ENCODE results near the gene INPP5D. TPM values are rescaled to one million over a fixed set of nuclear protein-coding genes. Genes with fewer than 3 reads are reported as not detected.

INPP5D gene
- total and polyA plus RNA-seq, 4 experiments from 2014 or later = 29.6 to 127 (median 121) TPM

GRCh38 chr2:233075966-233076339 lies 15.8 kb downstream of the INPP5D start:
- intact Hi-C loops (cut with micrococcal nuclease) = loop anchor here (1.0 to 5.0 kb wide), 3 partner anchors 8 to 176 kb away; partner anchors contain the start of genes ATG16L1 and INPP5D
- H3K9me3 Mint-ChIP-seq = peaks cover 0 to 6% (median 3%) of the 10 kb centered on the region in 8 donors
- H3K27me3 Mint-ChIP-seq = peaks cover 0 to 1% of the 10 kb centered on the region in 2 donors
- Histone ChIP-seq H3K4me3 (ENCODE audit: low read length in 2 of 2) (peak overlapping the region; percentile 9 to 41), H3K27ac (ENCODE audit: low read depth, low read length) (peak overlapping the region; percentile 44), H3K36me3 (ENCODE audit: insufficient read depth, low read length) (peaks cover 7% of the 10 kb centered on the region), H3K4me1 (ENCODE audit: insufficient read depth, low read length) (peaks cover 92% of the 10 kb centered on the region), H3K27me3 (ENCODE audit: insufficient read depth, low read length) (no peaks in the 10 kb centered on the region), H3K9me3 (ENCODE audit: control insufficient read depth in 1 of 2, low read length in 2 of 2) (no peaks in the 10 kb centered on the region)
- ChIA-PET CTCF (ENCODE audit: partially characterized antibody) (interaction anchor here (0.9 to 6.3 kb wide), 6 partner anchors 11 to 174 kb away, joined by 3 to 35 read pairs (median 4); partner anchors contain the start of gene INPP5D), POLR2A (ENCODE audit: partially characterized antibody) (interaction anchor here (0.8 to 16.7 kb wide), 14 partner anchors 8 to 343 kb away, joined by 3 to 426 read pairs (median 4); partner anchors contain the start of gene INPP5D)
- H3K36me3 Mint-ChIP-seq = peaks cover 33 to 39% of the 10 kb centered on the region in 2 donors
- H3K4me1 Mint-ChIP-seq = peaks cover 37 to 42% (median 41%) of the 10 kb centered on the region in 4 donors
- peak; percentile 45 to 69 (median 50) for DNase-seq
- no peak overlapping the region for H3K4me3 Mint-ChIP-seq
- no peak overlapping the region for H3K27ac Mint-ChIP-seq

DNA sequence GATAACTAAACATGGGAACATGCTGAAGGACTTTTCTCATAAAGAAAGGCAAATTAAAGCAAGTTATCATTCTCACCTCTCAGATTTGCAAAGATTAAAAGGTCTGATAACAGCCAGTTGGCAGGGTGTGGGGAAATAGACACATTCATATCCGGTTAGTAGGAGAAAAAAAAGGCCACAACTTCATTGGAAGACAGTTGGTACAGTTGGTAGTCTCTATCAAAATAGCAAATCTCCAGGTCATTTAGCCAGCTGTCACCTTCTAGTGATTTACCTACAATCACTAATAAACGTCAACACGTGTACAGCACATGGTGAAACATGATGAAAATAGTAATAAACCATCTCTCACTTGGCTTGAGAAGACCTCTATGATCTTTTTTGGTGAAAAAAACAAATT lies 16.6 kb downstream of the INPP5D start:
- peak overlapping the region in 1 of 2 donors; percentile 9 for H3K4me3 ChIP-seq (ENCODE audit: low read length in 2 of 2)
- H3K27ac ChIP-seq (ENCODE audit: low read depth, low read length) = peak overlapping the region; percentile 44
- ChIA-PET POLR2A (ENCODE audit: partially characterized antibody) (interaction anchor here (1.0 to 16.7 kb wide), 7 partner anchors 8 to 342 kb away, joined by 3 to 426 read pairs (median 8); partner anchors contain the start of gene INPP5D), CTCF (ENCODE audit: partially characterized antibody) (interaction anchor here (0.7 to 6.3 kb wide), 6 partner anchors 10 to 937 kb away, joined by 3 to 35 read pairs (median 4); partner anchors contain the start of gene INPP5D)
- H3K4me1 ChIP-seq (ENCODE audit: insufficient read depth, low read length) = peaks cover 96% of the 10 kb centered on the region
- Mint-ChIP-seq H3K27ac (peak overlapping the region in 2 of 7 donors; percentile 8 to 47), H3K4me3 (peak overlapping the region in 1 of 8 donors; percentile 67), H3K4me1 (peaks cover 42 to 48% (median 44%) of the 10 kb centered on the region in 4 donors), H3K36me3 (peaks cover 26 to 41% of the 10 kb centered on the region in 2 donors), H3K27me3 (peaks cover 0 to 1% of the 10 kb centered on the region in 2 donors), H3K9me3 (peaks cover 0 to 5% (median 2%) of the 10 kb centered on the region in 8 donors)
- no peaks in the 10 kb centered on the region for H3K9me3 ChIP-seq (ENCODE audit: control insufficient read depth in 1 of 2, low read length in 2 of 2)
- no peaks in the 10 kb centered on the region for H3K27me3 ChIP-seq (ENCODE audit: insufficient read depth, low read length)
- intact Hi-C loops (cut with micrococcal nuclease) = loop anchor here (1.0 to 5.0 kb wide), 3 partner anchors 8 to 176 kb away; partner anchors contain the start of genes ATG16L1 and INPP5D
- peaks cover 7% of the 10 kb centered on the region for H3K36me3 ChIP-seq (ENCODE audit: insufficient read depth, low read length)
- DNase-seq = peak; percentile 54 to 75 (median 66)

DNA sequence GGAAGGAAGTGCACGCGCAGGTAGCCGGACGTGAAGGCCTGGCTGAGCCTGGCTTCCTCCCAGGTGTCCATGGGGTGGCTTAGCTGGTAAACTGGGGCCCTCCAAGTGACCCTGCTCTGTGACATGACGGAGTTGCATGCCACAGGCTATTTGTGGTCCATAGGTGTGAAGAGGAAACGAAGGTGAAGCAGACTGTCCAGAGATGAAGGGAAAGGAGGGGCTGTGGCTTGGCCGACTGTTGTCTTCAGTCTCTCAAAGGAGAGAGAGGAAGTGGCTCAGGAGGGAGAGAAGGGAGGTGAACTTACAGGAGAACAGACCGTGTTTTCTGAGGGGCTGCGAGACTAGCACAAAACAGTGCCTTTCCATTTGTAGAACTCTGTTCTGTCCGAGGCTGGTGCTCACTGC lies 19.3 kb downstream of the INPP5D start:
- H3K27me3 ChIP-seq (ENCODE audit: insufficient read depth, low read length) = no peaks in the 10 kb centered on the region
- Mint-ChIP-seq H3K27me3 (peaks cover 0 to 1% of the 10 kb centered on the region in 2 donors), H3K36me3 (peaks cover 24 to 45% of the 10 kb centered on the region in 2 donors), H3K4me3 (peak overlapping the region; percentile 76 to 95 (median 83)), H3K27ac (peak overlapping the region in 6 of 7 donors; percentile 88 to 98 (median 96)), H3K4me1 (peaks cover 61 to 70% (median 69%) of the 10 kb centered on the region in 4 donors), H3K9me3 (peaks cover 0 to 3% (median 0%) of the 10 kb centered on the region in 8 donors)
- CTCF ChIA-PET (ENCODE audit: partially characterized antibody) = interaction anchor here (1.2 to 6.3 kb wide), 5 partner anchors 18 to 26 kb away, joined by 3 to 40 read pairs (median 35); partner anchors contain the start of gene INPP5D
- no peaks in the 10 kb centered on the region for H3K9me3 ChIP-seq (ENCODE audit: control insufficient read depth in 1 of 2, low read length in 2 of 2)
- peaks cover 100% of the 10 kb centered on the region for H3K4me1 ChIP-seq (ENCODE audit: insufficient read depth, low read length)
- peak in 4 of 5 donors; percentile 45 to 67 (median 52) for DNase-seq
- POLR2A ChIA-PET (ENCODE audit: partially characterized antibody) = interaction anchor here (1.0 to 16.7 kb wide), 8 partner anchors 15 to 191 kb away, joined by 3 to 426 read pairs (median 5); partner anchors contain the start of genes ATG16L1 and INPP5D
- H3K4me3 ChIP-seq (ENCODE audit: low read length in 2 of 2) = peak overlapping the region in 1 of 2 donors; percentile 34
- intact Hi-C loops (cut with micrococcal nuclease) = loop anchor here (5.0 kb wide), 1 partner anchor 173 kb away; the partner anchor contains the start of gene ATG16L1
- H3K36me3 ChIP-seq (ENCODE audit: insufficient read depth, low read length) = no peaks in the 10 kb centered on the region
- H3K27ac ChIP-seq (ENCODE audit: low read depth, low read length) = peak overlapping the region; percentile 54

DNA sequence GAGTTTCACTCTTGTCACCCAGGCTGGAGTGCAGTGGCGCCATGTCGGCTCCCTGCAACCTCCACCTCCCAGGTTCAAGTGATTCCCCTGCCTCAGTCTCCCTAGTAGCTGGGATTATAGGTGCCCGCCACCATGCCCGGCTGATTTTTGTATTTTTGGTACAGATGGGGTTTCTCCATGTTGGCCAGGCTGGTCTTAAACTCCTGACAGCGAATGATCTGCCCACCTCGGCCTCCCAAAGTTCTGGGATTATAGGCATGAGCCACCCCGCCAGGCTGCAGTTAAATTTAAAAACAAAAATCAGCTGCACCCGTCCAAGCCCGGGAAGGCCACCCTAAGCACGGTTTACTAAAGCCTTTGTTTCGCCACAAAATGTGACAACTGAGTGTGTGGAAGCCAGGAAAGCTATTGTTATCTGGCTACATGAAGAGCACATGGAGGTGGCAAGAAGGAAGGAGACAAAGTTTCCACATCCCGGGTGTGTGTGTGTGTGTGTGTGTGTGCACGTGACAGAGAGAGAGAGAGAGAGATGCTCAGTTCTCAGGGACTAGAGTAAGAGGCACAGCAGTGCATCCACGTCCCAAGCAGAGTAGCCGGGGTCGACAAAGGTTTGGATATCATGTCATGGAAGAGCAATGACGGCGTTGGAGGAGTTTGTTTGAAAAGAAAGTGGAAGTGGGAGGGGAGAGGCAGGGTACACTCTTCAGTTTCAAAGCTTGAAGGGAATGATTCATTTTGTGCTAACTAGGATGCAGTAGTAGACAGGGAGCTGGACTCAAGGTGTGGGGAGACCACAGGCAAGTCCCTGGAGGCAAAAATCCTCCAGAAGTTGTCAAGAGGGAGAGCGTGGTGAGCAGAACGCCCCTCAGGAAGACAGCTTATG lies 20.1 kb downstream of the INPP5D start:
- peaks cover 0 to 3% (median 0%) of the 10 kb centered on the region in 8 donors for H3K9me3 Mint-ChIP-seq
- peaks cover 66 to 77% (median 75%) of the 10 kb centered on the region in 4 donors for H3K4me1 Mint-ChIP-seq
- Histone ChIP-seq H3K4me3 (ENCODE audit: low read length in 2 of 2) (no peak overlapping the region), H3K27me3 (ENCODE audit: insufficient read depth, low read length) (no peaks in the 10 kb centered on the region), H3K27ac (ENCODE audit: low read depth, low read length) (peak overlapping the region; percentile 67), H3K36me3 (ENCODE audit: insufficient read depth, low read length) (no peaks in the 10 kb centered on the region), H3K9me3 (ENCODE audit: control insufficient read depth in 1 of 2, low read length in 2 of 2) (no peaks in the 10 kb centered on the region), H3K4me1 (ENCODE audit: insufficient read depth, low read length) (peaks cover 100% of the 10 kb centered on the region)
- CTCF ChIA-PET (ENCODE audit: partially characterized antibody) = interaction anchor here (0.7 to 5.3 kb wide), 5 partner anchors 15 to 26 kb away, joined by 3 to 40 read pairs (median 6); partner anchors contain the start of gene INPP5D
- intact Hi-C loops (cut with micrococcal nuclease) = loop anchor here (5.0 kb wide), 2 partner anchors 172 to 187 kb away; partner anchors contain the start of gene ATG16L1
- peaks cover 0 to 1% of the 10 kb centered on the region in 2 donors for H3K27me3 Mint-ChIP-seq
- peaks cover 26 to 49% of the 10 kb centered on the region in 2 donors for H3K36me3 Mint-ChIP-seq
- POLR2A ChIA-PET (ENCODE audit: partially characterized antibody) = interaction anchor here (0.6 to 16.7 kb wide), 10 partner anchors 9 to 486 kb away, joined by 3 to 426 read pairs (median 4); partner anchors contain the start of genes ATG16L1 and INPP5D
- H3K4me3 Mint-ChIP-seq = peak overlapping the region; percentile 1 to 95 (median 82)
- DNase-seq = peak in 1 of 5 donors; percentile 61
- peak overlapping the region in 6 of 7 donors; percentile 94 to 98 (median 97) for H3K27ac Mint-ChIP-seq

DNA sequence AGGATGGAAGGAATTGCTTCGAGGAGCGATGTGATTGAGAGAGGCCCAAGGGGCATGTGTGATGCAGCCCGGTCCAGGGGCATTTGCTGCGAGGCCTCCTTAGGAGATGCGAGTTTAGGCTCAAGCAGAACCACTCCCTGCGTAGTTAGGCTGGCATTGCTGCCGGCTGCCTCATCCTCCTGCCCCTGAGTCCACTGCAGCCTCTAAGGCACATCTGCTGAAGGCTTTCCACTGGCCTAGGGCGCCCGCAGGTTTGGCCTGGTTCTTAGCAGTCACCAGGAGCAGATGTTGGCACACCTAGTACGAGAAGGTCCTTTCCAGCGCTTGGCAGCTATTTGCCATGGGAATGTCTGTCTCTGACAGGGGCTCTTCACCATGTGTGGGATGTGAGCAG lies 20.7 kb downstream of the INPP5D start:
- Histone ChIP-seq H3K27me3 (ENCODE audit: insufficient read depth, low read length) (no peaks in the 10 kb centered on the region), H3K27ac (ENCODE audit: low read depth, low read length) (peak overlapping the region; percentile 67), H3K36me3 (ENCODE audit: insufficient read depth, low read length) (no peaks in the 10 kb centered on the region), H3K4me1 (ENCODE audit: insufficient read depth, low read length) (peaks cover 100% of the 10 kb centered on the region), H3K9me3 (ENCODE audit: control insufficient read depth in 1 of 2, low read length in 2 of 2) (no peaks in the 10 kb centered on the region), H3K4me3 (ENCODE audit: low read length in 2 of 2) (peak overlapping the region in 1 of 2 donors; percentile 25)
- POLR2A ChIA-PET (ENCODE audit: partially characterized antibody) = interaction anchor here (0.6 to 16.7 kb wide), 6 partner anchors 9 to 485 kb away, joined by 3 to 426 read pairs (median 8); partner anchors contain the start of gene INPP5D
- peaks cover 0 to 3% (median 0%) of the 10 kb centered on the region in 8 donors for H3K9me3 Mint-ChIP-seq
- no peak for DNase-seq
- peaks cover 30 to 55% of the 10 kb centered on the region in 2 donors for H3K36me3 Mint-ChIP-seq
- H3K4me3 Mint-ChIP-seq = peak overlapping the region; percentile 33 to 95 (median 84)
- H3K27ac Mint-ChIP-seq = peak overlapping the region in 6 of 7 donors; percentile 94 to 98 (median 97)
- CTCF ChIA-PET (ENCODE audit: partially characterized antibody) = interaction anchor here (0.7 to 5.3 kb wide), 3 partner anchors 16 to 27 kb away, joined by 3 to 40 read pairs (median 39); partner anchors contain the start of gene INPP5D
- H3K27me3 Mint-ChIP-seq = peaks cover 0 to 1% of the 10 kb centered on the region in 2 donors
- intact Hi-C loops (cut with micrococcal nuclease) = loop anchor here (5.0 kb wide), 1 partner anchor 186 kb away; no protein-coding TSS in a partner anchor
- H3K4me1 Mint-ChIP-seq = peaks cover 73 to 83% (median 81%) of the 10 kb centered on the region in 4 donors

DNA sequence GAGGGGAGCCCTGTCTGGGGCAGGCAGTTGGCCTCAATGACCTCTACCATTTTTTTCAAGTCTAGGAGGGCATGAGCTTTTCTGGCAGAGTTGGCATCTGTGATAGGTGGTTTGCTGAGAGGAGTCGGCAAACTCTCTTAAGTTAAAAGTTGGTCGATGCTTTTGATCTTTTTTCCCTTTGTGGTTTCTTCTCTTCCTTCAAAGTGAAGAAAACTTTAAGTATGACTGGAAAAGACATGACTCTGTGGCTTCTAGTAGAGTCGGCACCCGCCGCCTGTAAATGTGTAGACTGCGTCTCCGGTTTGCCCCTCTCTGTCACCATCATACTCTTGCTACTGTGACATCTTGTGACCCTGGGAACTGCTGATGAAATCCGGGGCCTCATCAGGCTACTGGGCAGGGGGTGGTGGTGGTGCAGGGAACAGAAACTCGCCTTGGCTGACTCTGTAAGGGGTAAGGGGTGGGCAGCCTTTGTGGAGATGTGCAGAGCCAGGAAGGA lies 21.1 kb downstream of the INPP5D start:
- H3K9me3 Mint-ChIP-seq = peaks cover 0 to 3% (median 0%) of the 10 kb centered on the region in 8 donors
- H3K4me1 Mint-ChIP-seq = peaks cover 75 to 88% (median 84%) of the 10 kb centered on the region in 4 donors
- no peaks in the 10 kb centered on the region for H3K36me3 ChIP-seq (ENCODE audit: insufficient read depth, low read length)
- H3K27ac Mint-ChIP-seq = peak overlapping the region in 6 of 7 donors; percentile 94 to 98 (median 97)
- CTCF ChIA-PET (ENCODE audit: partially characterized antibody) = interaction anchor here (0.7 to 5.3 kb wide), 4 partner anchors 16 to 170 kb away, joined by 3 to 40 read pairs (median 22); partner anchors contain the start of genes ATG16L1 and INPP5D
- H3K36me3 Mint-ChIP-seq = peaks cover 30 to 55% of the 10 kb centered on the region in 2 donors
- no peaks in the 10 kb centered on the region for H3K27me3 ChIP-seq (ENCODE audit: insufficient read depth, low read length)
- intact Hi-C loops (cut with micrococcal nuclease) = loop anchor here (5.0 kb wide), 1 partner anchor 186 kb away; no protein-coding TSS in a partner anchor
- peak overlapping the region; percentile 33 to 95 (median 84) for H3K4me3 Mint-ChIP-seq
- no peaks in the 10 kb centered on the region for H3K9me3 ChIP-seq (ENCODE audit: control insufficient read depth in 1 of 2, low read length in 2 of 2)
- H3K4me1 ChIP-seq (ENCODE audit: insufficient read depth, low read length) = peaks cover 100% of the 10 kb centered on the region
- peaks cover 0 to 1% of the 10 kb centered on the region in 2 donors for H3K27me3 Mint-ChIP-seq
- H3K27ac ChIP-seq (ENCODE audit: low read depth, low read length) = peak overlapping the region; percentile 67
- peak; percentile 49 to 83 (median 56) for DNase-seq
- peak overlapping the region in 1 of 2 donors; percentile 25 for H3K4me3 ChIP-seq (ENCODE audit: low read length in 2 of 2)
- POLR2A ChIA-PET (ENCODE audit: partially characterized antibody) = interaction anchor here (1.2 to 16.7 kb wide), 5 partner anchors 17 to 531 kb away, joined by 3 to 426 read pairs (median 13); partner anchors contain the start of genes EIF4E2, INPP5D and TIGD1
